Breast epithelium (tissue), 4 donors: ENCODE data around the gene ZNF256. TPM values are rescaled to one million over a fixed set of nuclear protein-coding genes. Genes with fewer than 3 reads are reported as not detected.
"Not testable (repeated sequence)": the region's sequence is repeated elsewhere in the genome, so short reads cannot be mapped to it uniquely, and the experiment has no call there.

ENCODE experiments used
- DNase-seq, 2 donors: peaks; one replicate each; pipeline ENCODE4 v3.0.0-alpha.2; 2019; ENCODE audit warnings: low spot score in 2 of 2
- H3K27ac ChIP-seq, 2 donors: fragments of 200-600 bp; sonication (generic) in 1 of 2; one replicate each; pipeline ENCODE4 v1.5.1; 2016 to 2019; ENCODE audit warnings: mild to moderate bottlenecking in 1 of 2
- H3K27me3 ChIP-seq, 2 donors: fragments of 200-600 bp; sonication (generic) in 1 of 2; one replicate each; pipeline versions ENCODE4 v1.5.1 to v1.6.0; 2017 to 2019; ENCODE audit warnings: control low read depth in 1 of 2, mild to moderate bottlenecking in 1 of 2
- H3K36me3 ChIP-seq: fragments of 200-600 bp; one replicate; pipeline ENCODE4 v1.5.1; 2019
- H3K4me1 ChIP-seq, 2 donors: fragments of 200-600 bp; sonication (generic); one replicate each; pipeline ENCODE4 v1.5.1; 2016 to 2019; ENCODE audit warnings: control low read depth in 1 of 2
- H3K4me3 ChIP-seq, 3 donors: fragments of 200-600 bp; sonication (generic); 1 replicate in 2 of 3; 2 replicates in 1 of 3; pipeline ENCODE4 v1.5.1; 2016 to 2019; ENCODE audit warnings: mild to moderate bottlenecking in 3 of 3, moderate library complexity in 2 of 3
- H3K9me3 ChIP-seq, 2 donors: fragments of 200-600 bp; sonication (generic) in 1 of 2; one replicate each; pipeline ENCODE4 v1.5.1; 2016 to 2019; ENCODE audit warnings: control low read depth in 1 of 2
- CTCF ChIP-seq, 3 donors: fragments of 450-650 bp; IDR thresholded peaks; one replicate each; pipeline ENCODE4 v1.5.1; 2016 to 2017; ENCODE audit warnings: antibody characterized with exemption in 3 of 3, mild to moderate bottlenecking in 3 of 3, moderate library complexity in 3 of 3
- POLR2A ChIP-seq: fragments of 450-650 bp; IDR thresholded peaks from one replicate; pipeline ENCODE4 v1.6.1; 2016; ENCODE audit warnings: antibody characterized with exemption, mild to moderate bottlenecking, moderate library complexity
- POLR2AphosphoS5 ChIP-seq, 3 donors: sonication (generic); formaldehyde crosslinking; IDR thresholded peaks; one replicate each; pipeline ENCODE4 v1.6.1; 2017; ENCODE audit warnings: antibody characterized with exemption in 3 of 3
- intact Hi-C: fragments of 100-400 bp; cut with DNase I; formaldehyde crosslinking; loops from one replicate; pipeline ENCODE4 v1.15.1; 2023; ENCODE audit warnings: low total_unique reads
- total RNA-seq, 3 donors: library from RNA; depleted of rRNA; stranded (reverse); fragments of >200 nt; gene quantifications; one replicate each; pipeline ENCODE4 v1.1.0, GENCODE V29; 2016

Gene ZNF256
- total RNA-seq, 3 donors from 2014 or later = 4.6 to 7.5 (median 7.3) TPM

GRCh38 chr19:57916168-57916995 is 31.1 kb downstream of the ZNF256 start, which contains the start of gene ZNF417:
TSS of gene ZNF417 (minus strand) at chr19:57916592. CDS start at chr19:57916411, 181 bp downstream.
- H3K27ac ChIP-seq = peak within 1 kb of the TSS; percentile 61 to 88
- H3K4me3 ChIP-seq = peak within 1 kb of the TSS; percentile 60 to 88 (median 77)
- H3K36me3 ChIP-seq, H3K27me3 ChIP-seq, intact Hi-C loops, H3K4me1 ChIP-seq: not testable (repeated sequence)
- peaks cover 12 to 31% of the 10 kb centered on the region in 2 donors for H3K9me3 ChIP-seq
- DNase-seq = peak; percentile 71 to 85
- peak in 1 of 3 donors; percentile 85 for TF ChIP-seq POLR2AphosphoS5 (IDR thresholded peaks at IDR 0.05)

GRCh38 chr19:57914531-57914930 is 33.0 kb downstream of the ZNF256 start:
- no peaks in the 10 kb centered on the region for H3K27me3 ChIP-seq
- TF ChIP-seq POLR2A (no peak), POLR2AphosphoS5 (IDR thresholded peaks at IDR 0.05) (no peak), CTCF (IDR thresholded peaks at IDR 0.05) (no peak)
- intact Hi-C loops = no loop called here
- H3K4me1 ChIP-seq = no peaks in the 10 kb centered on the region
- H3K9me3 ChIP-seq = peaks cover 26 to 41% of the 10 kb centered on the region in 2 donors
- no peaks in the 10 kb centered on the region for H3K36me3 ChIP-seq
- H3K4me3 ChIP-seq = no peak overlapping the region
- no peak for DNase-seq
- H3K27ac ChIP-seq = no peak overlapping the region

- no peak for DNase-seq
- Histone ChIP-seq H3K36me3 (no peaks in the 10 kb centered on the region), H3K27ac (no peak overlapping the region), H3K4me1 (no peaks in the 10 kb centered on the region), H3K4me3 (no peak overlapping the region), H3K27me3 (no peaks in the 10 kb centered on the region), H3K9me3 (peaks cover 38 to 82% of the 10 kb centered on the region in 2 donors)
- intact Hi-C loops = no loop called here
- TF ChIP-seq CTCF (IDR thresholded peaks at IDR 0.05) (no peak), POLR2A (no peak), POLR2AphosphoS5 (IDR thresholded peaks at IDR 0.05) (no peak)
These were observed 40.1 kb downstream of the ZNF256 start for GRCh38 chr19:57907394-57907793.

GRCh38 chr19:57905258-57905657 is 42.2 kb downstream of the ZNF256 start:
- H3K27ac ChIP-seq = no peak overlapping the region
- no peaks in the 10 kb centered on the region for H3K27me3 ChIP-seq
- intact Hi-C loops = no loop called here
- no peaks in the 10 kb centered on the region for H3K4me1 ChIP-seq
- H3K4me3 ChIP-seq = no peak overlapping the region
- TF ChIP-seq CTCF (IDR thresholded peaks at IDR 0.05) = no peak
- no peak for TF ChIP-seq POLR2AphosphoS5 (IDR thresholded peaks at IDR 0.05)
- no peak for TF ChIP-seq POLR2A
- H3K36me3 ChIP-seq = no peaks in the 10 kb centered on the region
- H3K9me3 ChIP-seq = peaks cover 19 to 75% of the 10 kb centered on the region in 2 donors
- DNase-seq = no peak

GRCh38 chr19:57903618-57904184 is 43.8 kb downstream of the ZNF256 start:
- DNase-seq = no peak
- H3K4me3 ChIP-seq = no peak overlapping the region
- no peak overlapping the region for H3K27ac ChIP-seq
- H3K27me3 ChIP-seq = no peaks in the 10 kb centered on the region
- H3K9me3 ChIP-seq = peaks cover 15 to 68% of the 10 kb centered on the region in 2 donors
- no peaks in the 10 kb centered on the region for H3K4me1 ChIP-seq
- no peaks in the 10 kb centered on the region for H3K36me3 ChIP-seq
- no peak for TF ChIP-seq POLR2AphosphoS5 (IDR thresholded peaks at IDR 0.05)
- no peak for TF ChIP-seq POLR2A
- TF ChIP-seq CTCF (IDR thresholded peaks at IDR 0.05) = no peak
- intact Hi-C loops = no loop called here
